Measurements from ENCODE around the gene ERFE. TPM values are rescaled to one million over a fixed set of nuclear protein-coding genes. Genes with fewer than 3 reads are reported as not detected.

ERFE gene
- total RNA-seq, 4 donors from 2014 or later: 0.39 to 0.66 TPM; not detected in 2

GRCh38 chr2:238120463-238121298 is 38.1 kb upstream of the ERFE start:
- Histone ChIP-seq H3K27ac (replicated peaks in 1 of 4) (no peak overlapping the region), H3K27me3 (peaks cover 0 to 24% (median 3%) of the 10 kb centered on the region in 4 donors), H3K36me3 (no peaks in the 10 kb centered on the region), H3K9me3 (no peaks in the 10 kb centered on the region), H3K4me3 (no peak overlapping the region), H3K4me1 (peaks cover 0 to 10% (median 2%) of the 10 kb centered on the region in 4 donors)
- no peak for DNase-seq (ENCODE audit: extremely low spot score)
- 26% methylated on average over 16 of the region's 30 CpGs for WGBS
- no peak for TF ChIP-seq EP300 (IDR thresholded peaks at IDR 0.05)
- TF ChIP-seq POLR2A (IDR thresholded peaks at IDR 0.05; ENCODE audit: low read depth): no peak
- TF ChIP-seq, protein P1, sequence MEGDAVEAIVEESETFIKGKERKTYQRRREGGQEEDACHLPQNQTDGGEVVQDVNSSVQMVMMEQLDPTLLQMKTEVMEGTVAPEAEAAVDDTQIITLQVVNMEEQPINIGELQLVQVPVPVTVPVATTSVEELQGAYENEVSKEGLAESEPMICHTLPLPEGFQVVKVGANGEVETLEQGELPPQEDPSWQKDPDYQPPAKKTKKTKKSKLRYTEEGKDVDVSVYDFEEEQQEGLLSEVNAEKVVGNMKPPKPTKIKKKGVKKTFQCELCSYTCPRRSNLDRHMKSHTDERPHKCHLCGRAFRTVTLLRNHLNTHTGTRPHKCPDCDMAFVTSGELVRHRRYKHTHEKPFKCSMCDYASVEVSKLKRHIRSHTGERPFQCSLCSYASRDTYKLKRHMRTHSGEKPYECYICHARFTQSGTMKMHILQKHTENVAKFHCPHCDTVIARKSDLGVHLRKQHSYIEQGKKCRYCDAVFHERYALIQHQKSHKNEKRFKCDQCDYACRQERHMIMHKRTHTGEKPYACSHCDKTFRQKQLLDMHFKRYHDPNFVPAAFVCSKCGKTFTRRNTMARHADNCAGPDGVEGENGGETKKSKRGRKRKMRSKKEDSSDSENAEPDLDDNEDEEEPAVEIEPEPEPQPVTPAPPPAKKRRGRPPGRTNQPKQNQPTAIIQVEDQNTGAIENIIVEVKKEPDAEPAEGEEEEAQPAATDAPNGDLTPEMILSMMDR (IDR thresholded peaks at IDR 0.05): no peak
- no peak for TF ChIP-seq POLR2AphosphoS5 (IDR thresholded peaks at IDR 0.05)
- intact Hi-C loops (cut with DNase I): no loop called here

DNA sequence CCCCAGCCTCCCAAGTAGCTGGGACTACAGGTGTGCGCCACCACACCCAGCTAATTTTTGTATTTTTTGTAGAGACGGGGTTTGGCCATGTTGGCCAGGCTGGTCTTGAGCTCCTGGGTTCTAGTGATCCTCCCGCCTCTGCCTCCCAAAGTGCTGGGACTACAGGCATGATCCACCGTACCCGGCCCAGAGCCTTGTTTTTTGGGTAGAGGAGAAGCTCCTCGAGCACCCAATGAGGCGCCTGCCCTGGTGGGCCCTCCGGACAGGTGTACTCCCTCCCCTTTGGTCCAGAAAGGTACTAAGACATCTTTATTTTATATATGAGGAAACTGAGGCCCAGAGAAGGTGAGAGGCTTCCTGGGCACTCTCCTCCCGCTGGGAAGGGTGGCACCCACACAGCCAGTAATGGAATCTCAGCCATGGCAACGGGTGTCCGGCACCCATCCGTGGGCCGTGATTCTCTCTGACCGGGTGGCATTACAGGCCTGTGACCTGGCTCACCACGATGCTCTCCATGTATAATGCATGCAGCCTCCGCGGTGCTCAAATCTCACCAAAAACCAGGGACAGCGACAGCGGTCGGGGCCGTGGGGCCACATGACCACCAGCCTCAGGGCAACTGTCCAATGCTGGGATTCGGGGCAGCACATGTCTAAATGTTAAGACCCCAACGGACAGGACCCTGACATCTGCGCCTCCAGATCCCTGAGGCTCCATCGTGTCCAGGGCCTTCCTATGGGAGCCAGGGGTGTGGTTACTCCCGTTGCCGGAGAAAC is 37.1 kb upstream of the ERFE start:
- intact Hi-C loops (cut with DNase I): no loop called here
- 90% methylated on average over 18 of the region's 27 CpGs for WGBS

GRCh38 chr2:238122287-238123217 is 36.2 kb upstream of the ERFE start:
- TF ChIP-seq, protein P1 (IDR thresholded peaks at IDR 0.05): no peak
- no peak for TF ChIP-seq POLR2A (IDR thresholded peaks at IDR 0.05; ENCODE audit: low read depth)
- TF ChIP-seq POLR2AphosphoS5 (IDR thresholded peaks at IDR 0.05): no peak
- no peak for TF ChIP-seq EP300 (IDR thresholded peaks at IDR 0.05)
- H3K27me3 ChIP-seq: peaks cover 0 to 9% (median 0%) of the 10 kb centered on the region in 4 donors
- H3K4me3 ChIP-seq: no peak overlapping the region
- no peaks in the 10 kb centered on the region for H3K36me3 ChIP-seq
- no peaks in the 10 kb centered on the region for H3K9me3 ChIP-seq
- peaks cover 5 to 18% (median 9%) of the 10 kb centered on the region in 4 donors for H3K4me1 ChIP-seq
- no peak for DNase-seq (ENCODE audit: extremely low spot score)
- WGBS: 87% methylated on average over 17 of the region's 29 CpGs
- intact Hi-C loops (cut with DNase I): no loop called here
- H3K27ac ChIP-seq (replicated peaks in 1 of 4): no peak overlapping the region

More for the DNA sequence above, 37.1 kb upstream of the ERFE start:
- H3K4me1 ChIP-seq: peaks cover 0 to 10% (median 2%) of the 10 kb centered on the region in 4 donors
- DNase-seq (ENCODE audit: extremely low spot score): no peak
- H3K9me3 ChIP-seq: no peaks in the 10 kb centered on the region
- TF ChIP-seq POLR2A (IDR thresholded peaks at IDR 0.05; ENCODE audit: low read depth) (no peak), EP300 (IDR thresholded peaks at IDR 0.05) (no peak), POLR2AphosphoS5 (IDR thresholded peaks at IDR 0.05) (no peak)
- TF ChIP-seq, protein P1 (IDR thresholded peaks at IDR 0.05): no peak
- peaks cover 0 to 18% (median 3%) of the 10 kb centered on the region in 4 donors for H3K27me3 ChIP-seq
- no peak overlapping the region for H3K27ac ChIP-seq (replicated peaks in 1 of 4)
- H3K36me3 ChIP-seq: no peaks in the 10 kb centered on the region
- H3K4me3 ChIP-seq: no peak overlapping the region

- H3K27me3 ChIP-seq: peaks cover 0 to 5% (median 0%) of the 10 kb centered on the region in 4 donors
- TF ChIP-seq POLR2AphosphoS5 (IDR thresholded peaks at IDR 0.05) (no peak), POLR2A (IDR thresholded peaks at IDR 0.05; ENCODE audit: low read depth) (no peak), EP300 (IDR thresholded peaks at IDR 0.05) (no peak)
- TF ChIP-seq, protein P1 (IDR thresholded peaks at IDR 0.05): no peak
- 84% methylated on average over 10 of the region's 22 CpGs for WGBS
- peaks cover 5 to 22% (median 15%) of the 10 kb centered on the region in 4 donors for H3K4me1 ChIP-seq
- no peaks in the 10 kb centered on the region for H3K9me3 ChIP-seq
- no peak for DNase-seq (ENCODE audit: extremely low spot score)
- H3K27ac ChIP-seq (replicated peaks in 1 of 4): no peak overlapping the region
- intact Hi-C loops (cut with DNase I): no loop called here
- no peak overlapping the region for H3K4me3 ChIP-seq
- H3K36me3 ChIP-seq: no peaks in the 10 kb centered on the region
Observed at GRCh38 chr2:238123218-238123971, 35.4 kb upstream of the ERFE start.

Data from esophagus muscularis mucosa (tissue), 4 donors.